Activated T-cell treated with anti-CD3 and anti-CD28 coated beads for 4 hours (primary cell): ENCODE measurements around the gene MGLL.
A peak's percentile ranks its signal among the peaks of the same experiment; 100 is the strongest.

Experiments
- DNase-seq: peaks from one replicate; pipeline ENCODE4 v3.0.0-alpha.2; 2020

Gene MGLL

DNA sequence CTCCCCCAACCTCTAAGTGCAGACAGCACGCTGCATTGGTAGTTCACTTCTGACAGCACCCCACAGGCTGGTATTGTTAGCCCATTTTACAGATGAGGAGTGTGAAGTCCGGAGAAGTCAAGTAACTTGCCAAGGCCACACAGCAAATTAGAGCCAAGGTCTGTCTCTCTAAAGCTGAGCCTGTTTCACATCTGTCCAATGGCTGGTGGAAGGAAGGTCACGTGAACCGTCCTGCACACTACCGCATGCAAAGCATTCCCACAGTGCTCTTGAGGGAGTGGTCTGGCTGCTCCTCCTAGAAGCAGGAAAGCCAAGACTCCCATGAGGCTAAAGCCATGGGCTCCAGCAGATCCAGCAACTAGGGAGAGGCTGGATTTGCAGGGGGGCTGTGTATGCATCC lies 50.0 kb downstream of the MGLL start:
- no peak for DNase-seq

GRCh38 chr3:127771746-127772145 lies 50.6 kb downstream of the MGLL start:
- DNase-seq, result no peak

- DNase-seq, result no peak
Observed at GRCh38 chr3:127770671-127771355, 51.5 kb downstream of the MGLL start.

- DNase-seq, result no peak
Observed at GRCh38 chr3:127769284-127770081, 52.8 kb downstream of the MGLL start.

DNA sequence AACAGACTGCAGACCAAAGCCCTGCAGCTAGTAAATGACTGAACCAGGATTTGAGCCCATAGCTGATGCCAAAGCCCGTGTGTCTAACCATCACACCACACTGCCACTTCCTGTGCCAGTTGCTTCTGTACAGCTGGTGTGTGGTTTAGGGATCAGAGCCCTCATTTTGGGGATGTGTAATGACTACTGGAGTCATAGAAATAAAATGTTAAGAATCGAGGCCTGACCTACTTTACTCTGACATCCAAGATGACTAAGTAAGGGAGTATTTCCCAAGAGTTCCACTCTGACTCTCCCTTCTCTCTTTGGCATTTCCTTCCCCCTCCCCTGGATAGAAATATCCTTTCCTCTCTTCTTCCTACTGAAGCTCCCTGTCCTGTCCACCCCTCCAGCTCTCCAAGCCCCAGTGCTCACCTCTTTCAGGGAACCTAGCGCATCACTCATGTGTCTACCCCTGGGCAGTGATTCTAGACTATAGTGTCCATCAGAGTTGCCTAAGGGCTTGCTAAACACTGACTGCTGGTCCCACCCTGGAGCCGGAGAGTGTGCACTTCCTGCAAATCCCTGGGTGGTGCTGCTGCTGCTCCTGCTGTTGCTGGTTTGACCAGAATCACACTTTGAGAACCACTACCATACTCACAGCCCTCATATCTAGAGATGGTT lies 53.8 kb downstream of the MGLL start:
- DNase-seq, result no peak

GRCh38 chr3:127767126-127767525 lies 55.2 kb downstream of the MGLL start:
- no peak for DNase-seq

DNA sequence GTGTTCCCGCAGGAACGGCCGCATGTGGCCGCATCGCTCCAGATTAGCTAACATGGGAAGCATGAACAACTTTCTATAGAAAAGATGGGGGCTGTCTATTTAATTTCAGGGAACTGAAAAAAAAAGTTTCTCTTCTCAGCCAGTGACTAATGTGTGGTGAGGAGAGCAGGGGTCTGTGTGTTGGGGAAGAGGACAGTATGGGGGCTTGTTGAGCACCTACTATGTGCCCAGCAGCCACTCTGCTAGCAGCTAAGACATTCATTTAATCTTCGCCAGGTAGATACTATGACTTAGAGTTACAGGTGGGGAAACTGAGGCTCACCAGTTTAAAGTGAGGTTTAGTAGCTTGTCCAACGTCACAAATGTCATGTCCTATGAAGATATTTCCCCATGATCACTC lies 56.6 kb downstream of the MGLL start:
- DNase-seq, result no peak

DNA sequence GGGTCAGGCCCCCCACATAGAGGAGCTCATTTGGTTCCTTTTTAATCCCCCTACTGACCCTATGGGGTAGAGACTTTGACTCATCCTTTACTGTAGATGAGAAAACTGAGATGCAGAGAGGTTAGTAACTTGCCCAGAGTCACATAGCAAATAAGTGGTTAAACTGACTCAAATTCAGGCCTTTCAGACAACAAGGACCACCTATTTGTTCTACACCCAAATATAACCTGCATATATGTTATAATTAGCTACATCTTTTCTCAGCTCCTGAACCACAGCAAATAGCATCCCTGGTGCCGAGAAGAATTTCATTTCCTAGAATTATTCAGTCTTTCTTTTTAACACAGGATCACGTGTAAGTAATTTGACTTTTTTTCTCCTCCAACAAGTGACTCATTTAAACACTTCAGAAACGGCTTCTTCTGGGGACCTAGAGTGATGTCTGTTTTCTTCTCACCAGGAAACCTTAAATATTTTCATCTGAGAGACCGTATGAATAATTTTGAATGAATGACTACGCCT lies 57.4 kb downstream of the MGLL start:
- no peak for DNase-seq

DNA sequence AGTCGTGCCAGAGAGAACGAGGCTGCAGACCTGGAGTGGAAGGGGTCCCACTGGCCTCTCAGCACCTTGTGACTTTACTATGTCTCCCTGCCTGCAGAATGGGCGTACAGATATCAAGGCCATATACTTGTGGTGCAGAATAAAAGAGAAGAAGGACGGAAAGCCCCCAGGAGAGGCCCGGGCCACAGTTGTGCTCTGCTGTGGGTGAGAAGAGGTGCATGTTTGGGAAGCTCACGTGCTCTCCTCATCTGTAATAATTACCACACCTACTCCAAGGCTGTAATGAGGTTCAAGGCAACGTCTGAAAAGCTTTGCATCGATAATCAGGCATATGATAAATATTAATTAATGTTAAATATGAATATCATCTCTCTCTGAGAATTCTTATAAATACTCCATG lies 58.0 kb downstream of the MGLL start:
- DNase-seq, result no peak

DNA sequence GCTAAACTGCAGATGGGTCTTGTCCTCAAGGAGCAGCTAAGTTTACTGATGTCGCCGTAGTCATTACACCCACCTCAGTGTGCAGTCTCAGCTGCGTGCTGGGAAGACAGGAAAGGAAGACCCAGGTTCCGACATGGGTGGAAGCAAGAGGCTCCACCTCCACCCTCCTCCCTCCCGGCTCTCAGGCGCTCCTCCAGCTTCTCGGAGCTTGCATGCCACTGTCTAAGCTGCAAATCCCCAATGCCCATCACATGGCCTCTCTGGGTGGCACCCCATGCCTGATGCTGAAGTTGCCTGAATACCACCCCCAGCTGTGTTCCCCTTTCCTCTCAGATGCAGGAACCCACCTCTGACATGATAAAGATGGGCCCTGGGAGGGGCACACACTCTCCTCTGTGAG lies 58.5 kb downstream of the MGLL start:
- DNase-seq, result no peak

DNA sequence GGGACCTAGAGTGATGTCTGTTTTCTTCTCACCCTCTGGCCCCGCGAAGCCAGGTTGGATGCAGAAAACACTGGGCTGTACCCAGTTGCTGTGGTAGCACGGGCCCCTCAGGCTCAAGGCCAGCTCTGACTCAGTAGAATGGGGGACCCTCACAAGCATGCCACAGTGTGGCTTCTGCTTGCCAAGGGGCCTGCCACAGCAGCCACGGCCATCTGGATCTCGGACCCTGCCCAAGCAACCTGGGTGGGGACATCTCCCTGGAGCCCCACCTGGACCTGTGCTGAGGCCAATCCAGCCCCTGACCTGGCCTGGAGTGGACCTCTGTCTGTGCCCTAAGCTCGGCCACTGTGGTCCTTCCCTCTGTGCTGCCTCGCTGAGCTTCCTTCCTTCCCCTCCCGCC lies 59.0 kb downstream of the MGLL start:
- DNase-seq, result no peak

DNA sequence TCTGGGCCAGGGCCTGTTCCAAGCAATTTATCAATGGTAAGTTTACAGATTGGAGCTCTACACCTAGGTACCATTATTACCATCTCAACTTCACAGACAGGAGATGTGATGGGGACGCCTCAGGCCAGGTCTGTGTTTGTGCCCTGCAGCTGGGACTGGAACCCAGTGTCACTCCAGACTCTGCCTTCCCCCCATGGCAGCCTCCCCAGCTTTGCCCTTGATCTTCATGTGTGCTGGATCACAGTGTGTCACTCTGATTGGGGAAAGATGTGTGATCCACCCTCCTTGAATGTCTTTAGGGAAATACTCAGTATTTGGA lies 59.6 kb downstream of the MGLL start:
- no peak for DNase-seq

- DNase-seq, result no peak
Observed at GRCh38 chr3:127762077-127762786, 60.1 kb downstream of the MGLL start.

GRCh38 chr3:127761441-127761801 lies 60.9 kb downstream of the MGLL start:
- no peak for DNase-seq

GRCh38 chr3:127760791-127761440 lies 61.4 kb downstream of the MGLL start:
- no peak for DNase-seq

DNA sequence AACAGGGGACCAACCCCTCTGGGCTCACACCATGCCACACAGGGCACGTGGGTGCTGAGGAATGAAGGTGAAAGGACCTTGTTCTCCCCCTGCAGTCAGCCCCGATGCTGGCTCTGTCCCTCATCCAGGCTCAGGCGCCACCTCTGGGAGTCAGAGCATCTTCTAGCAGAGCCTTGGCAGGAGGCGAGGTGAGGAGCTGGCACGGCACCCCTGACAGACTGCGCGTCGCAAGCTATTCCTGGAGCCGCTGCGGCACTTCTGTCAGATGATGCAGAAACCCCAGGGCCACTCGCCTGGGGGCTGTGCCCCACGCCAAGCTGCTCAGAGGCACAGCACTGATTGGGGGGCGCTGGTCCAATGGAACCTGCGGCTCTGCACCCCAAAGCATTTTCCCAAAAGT lies 62.0 kb downstream of the MGLL start:
- DNase-seq, result no peak

GRCh38 chr3:127759826-127760225 lies 62.5 kb downstream of the MGLL start:
- DNase-seq, result no peak

GRCh38 chr3:127758013-127758412 lies 64.3 kb downstream of the MGLL start:
- no peak for DNase-seq

DNA sequence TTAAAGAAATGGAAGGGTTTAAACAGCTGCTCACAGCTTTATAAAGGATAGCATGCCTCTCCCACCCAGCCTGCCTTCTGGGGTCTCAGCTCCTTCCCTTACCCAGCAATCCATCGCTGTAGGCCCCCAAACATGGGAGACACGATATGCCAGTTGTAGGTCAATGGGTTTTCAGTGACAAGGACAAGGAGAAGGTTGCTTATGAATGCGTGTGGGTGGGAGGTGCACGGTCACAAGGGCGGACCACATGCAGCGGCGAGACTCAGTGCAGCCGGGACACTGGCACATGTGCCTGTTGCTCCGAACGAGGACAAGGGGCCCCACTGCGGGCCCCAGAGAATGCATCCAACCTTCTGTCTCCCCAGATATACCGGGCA lies 67.0 kb downstream of the MGLL start:
- no peak for DNase-seq

- DNase-seq, result peak; percentile 18
Observed at GRCh38 chr3:127754411-127755304, 67.7 kb downstream of the MGLL start.

DNA sequence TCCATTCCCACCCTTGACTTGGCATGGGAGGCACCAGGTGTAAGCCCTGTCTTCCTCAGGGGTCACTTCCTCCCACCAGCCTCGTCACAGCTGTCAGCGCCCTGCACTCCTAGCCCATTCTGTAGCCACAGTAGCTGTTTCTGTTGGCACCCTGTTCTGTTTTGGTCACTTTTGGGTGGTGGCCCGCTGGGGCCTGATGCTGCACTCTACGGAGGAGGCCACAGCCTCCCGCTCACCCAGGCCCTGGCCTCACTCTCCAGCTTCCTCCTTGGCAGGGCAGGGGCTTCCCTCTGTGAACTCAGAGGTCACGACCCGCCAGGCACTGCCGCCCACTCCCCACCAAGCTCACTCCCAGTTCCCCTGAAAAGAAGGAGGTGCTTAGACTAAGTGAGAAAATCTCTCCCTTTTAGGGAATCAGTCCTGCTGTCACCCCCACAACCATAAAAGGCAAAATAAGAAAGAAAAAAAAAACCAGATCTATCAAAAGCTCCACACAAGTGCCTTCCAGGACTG lies 68.4 kb downstream of the MGLL start:
- DNase-seq, result no peak

DNA sequence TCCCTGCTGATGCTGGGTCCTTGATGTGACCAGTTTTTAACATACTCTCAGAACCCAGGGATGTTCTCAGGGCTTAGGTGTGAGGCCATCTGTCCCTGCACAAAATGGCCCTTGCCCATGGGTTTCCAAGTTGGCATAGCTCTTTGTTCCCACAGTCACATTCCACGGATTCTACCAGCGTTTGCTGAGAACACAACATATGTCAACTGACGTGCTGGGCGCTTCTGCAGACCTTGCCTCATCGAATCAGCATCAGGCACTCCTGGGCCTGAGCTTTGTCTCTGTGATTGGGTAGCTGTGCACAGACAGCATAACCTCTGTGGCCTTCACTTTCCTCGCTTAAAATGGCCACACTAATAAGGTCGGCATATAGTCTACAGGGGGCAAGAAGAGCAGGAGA lies 69.0 kb downstream of the MGLL start:
- no peak for DNase-seq
